ENCODE data around the gene ZNF182.

DNA sequence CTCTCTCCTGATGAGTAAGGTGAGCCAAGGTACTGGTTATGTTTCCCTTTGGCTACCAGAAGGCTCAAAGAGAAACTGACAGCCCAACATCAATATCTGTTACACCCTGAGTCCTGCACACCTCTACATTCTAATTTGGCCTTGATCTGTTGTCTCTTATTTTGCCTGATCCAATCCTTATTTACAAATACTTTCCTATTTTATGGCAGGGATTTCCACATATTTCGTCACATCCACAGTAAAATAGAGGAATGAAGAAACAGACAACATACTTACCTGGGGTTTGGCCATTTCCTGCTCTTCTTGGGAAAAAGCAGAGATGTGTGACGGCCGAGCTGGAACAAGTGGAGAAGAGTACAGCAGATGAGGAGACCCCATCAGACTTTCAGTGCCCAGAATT is 1.5 kb downstream of the ZNF182 start:
- TF ChIP-seq POLR2A (IDR thresholded peaks at IDR 0.05; ENCODE audit: low read depth, low read length) (no peak), POLR2AphosphoS5 (IDR thresholded peaks at IDR 0.05; ENCODE audit: low read depth, low read length) (no peak)

All from GM12892 (cell line).